NB4 (cell line): Measurements from ENCODE around the gene PFDN1.
A peak's percentile ranks its signal among the peaks of the same experiment; 100 is the strongest.

Source experiments
- DNase-seq: peaks from one replicate; pipeline ENCODE4 v3.0.0; 2010; ENCODE audit warnings: low read depth
- H3K4me3 ChIP-seq: one replicate; pipeline ENCODE4 v1.5.1; 2011; ENCODE audit warnings: mild to moderate bottlenecking, low read depth, low read length, moderate library complexity
- CTCF ChIP-seq: IDR thresholded peaks from one replicate; pipeline ENCODE4 v1.5.1; 2012; ENCODE audit warnings: low read depth, low read length
- MAX ChIP-seq: IDR thresholded peaks from 2 replicates; pipeline ENCODE4 v1.6.1; 2011; ENCODE audit warnings: low read depth, low read length
- MYC ChIP-seq: IDR thresholded peaks from 2 replicates; pipeline ENCODE4 v1.6.1; 2011; ENCODE audit warnings: low read depth, low read length
- POLR2A ChIP-seq: IDR thresholded peaks from 2 replicates; pipeline ENCODE4 v1.6.1; 2011; ENCODE audit warnings: mild to moderate bottlenecking; ENCODE audit not compliant: insufficient read length; ENCODE audit errors: extremely low read depth

The PFDN1 gene

GRCh38 chr5:140324041-140324600 is 21.2 kb upstream of the PFDN1 start:
- TF ChIP-seq POLR2A (no peak), MYC (no peak), CTCF (no peak), MAX (no peak)
- no peak for DNase-seq
- no peak overlapping the region for H3K4me3 ChIP-seq

- TF ChIP-seq POLR2A (no peak), MYC (no peak), CTCF (no peak), MAX (no peak)
- no peak overlapping the region for H3K4me3 ChIP-seq
- DNase-seq, result no peak
Observed at GRCh38 chr5:140322751-140323731, 20.1 kb upstream of the PFDN1 start.

GRCh38 chr5:140321796-140322195 is 18.9 kb upstream of the PFDN1 start:
- H3K4me3 ChIP-seq, result no peak overlapping the region
- DNase-seq, result peak; percentile 85
- TF ChIP-seq CTCF, result no peak
- no peak for TF ChIP-seq MYC
- no peak for TF ChIP-seq MAX
- TF ChIP-seq POLR2A, result no peak

- peak; percentile 67 for DNase-seq
- no peak for TF ChIP-seq MAX
- no peak for TF ChIP-seq CTCF
- no peak for TF ChIP-seq POLR2A
- no peak for TF ChIP-seq MYC
- H3K4me3 ChIP-seq, result no peak overlapping the region
Observed at GRCh38 chr5:140319833-140320232, 16.9 kb upstream of the PFDN1 start.

- no peak for DNase-seq
- H3K4me3 ChIP-seq, result no peak overlapping the region
- TF ChIP-seq CTCF (no peak), POLR2A (no peak), MYC (no peak), MAX (no peak)
Observed at GRCh38 chr5:140318792-140319191, 15.9 kb upstream of the PFDN1 start.
